HepG2 (cell line): Measurements from ENCODE around the gene FIZ1. TPM values are rescaled to one million over a fixed set of nuclear protein-coding genes. Genes with fewer than 3 reads are reported as not detected.

Experiments
- ATAD3A ChIP-seq: sonication (generic); formaldehyde crosslinking; IDR thresholded peaks from 2 replicates; pipeline ENCODE4 v1.4.0; 2020; ENCODE audit warnings: missing genetic modification reagents
- HHEX ChIP-seq: IDR thresholded peaks from 2 replicates; pipeline ENCODE4 v1.6.1; 2016; ENCODE audit warnings: control low read depth
- IRF2 ChIP-seq: IDR thresholded peaks from 2 replicates; pipeline ENCODE4 v1.6.1; 2018; ENCODE audit warnings: missing genetic modification reagents, missing compliant biosample characterization
- MAFF ChIP-seq: IDR thresholded peaks from 2 replicates; pipeline ENCODE4 v1.6.1; 2011; ENCODE audit warnings: low read depth, low read length, improper control_type of control experiment
- MBD4 ChIP-seq: IDR thresholded peaks from 2 replicates; pipeline ENCODE4 v1.6.1; 2012; ENCODE audit warnings: low read length, inconsistent platforms, borderline replicate concordance
- MIXL1 ChIP-seq: IDR thresholded peaks from 2 replicates; pipeline ENCODE4 v1.6.1; 2016
- PHF5A ChIP-seq: IDR thresholded peaks from one replicate; pipeline ENCODE4 v1.6.1; 2018; ENCODE audit warnings: low read depth, missing genetic modification reagents; ENCODE audit not compliant: unreplicated experiment
- POLR2AphosphoS2 ChIP-seq: IDR thresholded peaks from 2 replicates; pipeline ENCODE4 v1.6.1; 2011; ENCODE audit warnings: low read depth, low read length, improper control_type of control experiment
- RFXAP ChIP-seq: sonication (generic); formaldehyde crosslinking; IDR thresholded peaks from 2 replicates; pipeline ENCODE4 v1.4.0; 2020; ENCODE audit warnings: missing genetic modification reagents, borderline replicate concordance
- SIN3B ChIP-seq: fragments of 150-350 bp; IDR thresholded peaks from 2 replicates; pipeline ENCODE4 v1.6.1; 2014; ENCODE audit warnings: low read length
- SMARCE1 ChIP-seq: fragments of 450-650 bp; IDR thresholded peaks from 2 replicates; pipeline ENCODE4 v1.6.1; 2017; ENCODE audit warnings: borderline replicate concordance
- SNRNP70 ChIP-seq: fragments of 200-400 bp; formaldehyde crosslinking; IDR thresholded peaks from 2 replicates; pipeline ENCODE4 v1.6.1; 2017; ENCODE audit warnings: mild to moderate bottlenecking, low read depth, low read length, moderate library complexity
- ZKSCAN1 ChIP-seq: fragments of 150-350 bp; IDR thresholded peaks from 2 replicates; pipeline ENCODE4 v1.6.1; 2014; ENCODE audit warnings: low read length
- ZNF160 ChIP-seq: sonication (generic); formaldehyde crosslinking; IDR thresholded peaks from 2 replicates; pipeline ENCODE4 v1.8.0; 2022; ENCODE audit warnings: mild to moderate bottlenecking, inconsistent platforms, missing genetic modification reagents
- ZNF34 ChIP-seq: sonication (generic); formaldehyde crosslinking; IDR thresholded peaks from 2 replicates; pipeline ENCODE4 v1.4.0; 2020; ENCODE audit warnings: mild to moderate bottlenecking, missing genetic modification reagents, borderline replicate concordance
- ZNF841 ChIP-seq: sonication (generic); formaldehyde crosslinking; IDR thresholded peaks from 2 replicates; pipeline ENCODE4 v1.8.1; 2023; ENCODE audit warnings: missing genetic modification reagents, borderline replicate concordance
- polyA plus RNA-seq, 8 experiments: library from polyadenylated mRNA; depleted of rRNA in 3 of 8; stranded (reverse) in 7 of 8; unstranded in 1 of 8; fragments of >200 nt; fragmentation: Illumina TruSeq in 4 of 8; extraction: Trizol in 4 of 8; gene quantifications; 2 replicates each; pipeline versions ENCODE4 v1.2.1 to v1.2.3, GENCODE V29; 2011 to 2016; ENCODE audit warnings: low read depth in 4 of 8, missing spikeins in 1 of 8, mixed read lengths in 1 of 8; ENCODE audit not compliant: insufficient read depth in 1 of 8
- total RNA-seq, 5 experiments: library from RNA; depleted of rRNA; stranded (reverse); fragments of >200 nt; fragmentation: Illumina TruSeq; extraction: Trizol; gene quantifications; 2 replicates each; pipeline ENCODE4 v1.2.3, GENCODE V29; 2016; ENCODE audit warnings: low read depth in 1 of 5
- TF ChIP-seq, protein P1 (sequence below): sonication (generic); formaldehyde crosslinking; IDR thresholded peaks from 2 replicates; pipeline ENCODE4 v1.4.0; 2020; ENCODE audit warnings: missing genetic modification reagents; ENCODE audit errors: not compliant biosample characterization
- TF ChIP-seq, protein P2 (sequence below): sonication (generic); formaldehyde crosslinking; IDR thresholded peaks from one replicate; pipeline ENCODE4 v1.5.1; 2020; ENCODE audit warnings: mild to moderate bottlenecking, missing genetic modification reagents; ENCODE audit errors: not compliant biosample characterization
- TF ChIP-seq, protein P3 (sequence below): sonication (generic); formaldehyde crosslinking; IDR thresholded peaks from 2 replicates; pipeline ENCODE4 v1.4.0; 2020; ENCODE audit warnings: missing genetic modification reagents, borderline replicate concordance

The FIZ1 gene
- total and polyA plus RNA-seq, 2 of the 13 experiments (the other 11 are each of a cell fraction or from before 2014, with no cell fraction given), result 3.6 to 5.9 TPM

DNA sequence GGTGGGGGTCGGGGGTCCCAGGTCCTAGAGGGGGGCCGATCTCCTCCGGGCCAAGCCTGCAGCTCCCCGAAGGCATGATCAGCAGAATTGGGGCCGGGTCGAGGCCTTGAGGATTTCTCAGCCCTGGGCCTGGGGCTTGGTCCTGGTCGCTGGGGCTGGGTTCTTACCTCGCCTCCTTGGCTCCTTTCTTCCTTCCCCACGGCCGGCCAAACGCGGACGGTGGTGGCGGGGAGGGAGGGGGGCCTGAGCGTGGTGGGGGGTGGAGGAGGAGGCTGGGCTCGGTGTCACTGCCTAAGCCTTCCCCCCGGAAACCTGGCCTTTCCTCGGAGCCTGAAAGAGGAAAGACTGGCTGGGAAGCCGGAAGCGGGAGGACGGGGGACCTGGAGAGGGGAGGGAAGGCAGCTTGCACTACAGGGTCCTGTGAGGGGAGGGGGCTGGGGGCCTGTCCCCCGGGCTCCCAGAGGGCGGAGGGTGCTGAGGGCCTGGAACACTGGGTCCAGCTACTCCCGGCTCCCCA is 18.6 kb downstream of the FIZ1 start, which contains the start of gene ZNF579 (continued):
- TF ChIP-seq, protein P1, sequence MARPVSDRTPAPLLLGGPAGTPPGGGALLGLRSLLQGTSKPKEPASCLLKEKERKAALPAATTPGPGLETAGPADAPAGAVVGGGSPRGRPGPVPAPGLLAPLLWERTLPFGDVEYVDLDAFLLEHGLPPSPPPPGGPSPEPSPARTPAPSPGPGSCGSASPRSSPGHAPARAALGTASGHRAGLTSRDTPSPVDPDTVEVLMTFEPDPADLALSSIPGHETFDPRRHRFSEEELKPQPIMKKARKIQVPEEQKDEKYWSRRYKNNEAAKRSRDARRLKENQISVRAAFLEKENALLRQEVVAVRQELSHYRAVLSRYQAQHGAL, result no peak
- TF ChIP-seq POLR2AphosphoS2, result no peak
- no peak for TF ChIP-seq MIXL1 (CRISPR knock-in tag)
- TF ChIP-seq, protein P2, sequence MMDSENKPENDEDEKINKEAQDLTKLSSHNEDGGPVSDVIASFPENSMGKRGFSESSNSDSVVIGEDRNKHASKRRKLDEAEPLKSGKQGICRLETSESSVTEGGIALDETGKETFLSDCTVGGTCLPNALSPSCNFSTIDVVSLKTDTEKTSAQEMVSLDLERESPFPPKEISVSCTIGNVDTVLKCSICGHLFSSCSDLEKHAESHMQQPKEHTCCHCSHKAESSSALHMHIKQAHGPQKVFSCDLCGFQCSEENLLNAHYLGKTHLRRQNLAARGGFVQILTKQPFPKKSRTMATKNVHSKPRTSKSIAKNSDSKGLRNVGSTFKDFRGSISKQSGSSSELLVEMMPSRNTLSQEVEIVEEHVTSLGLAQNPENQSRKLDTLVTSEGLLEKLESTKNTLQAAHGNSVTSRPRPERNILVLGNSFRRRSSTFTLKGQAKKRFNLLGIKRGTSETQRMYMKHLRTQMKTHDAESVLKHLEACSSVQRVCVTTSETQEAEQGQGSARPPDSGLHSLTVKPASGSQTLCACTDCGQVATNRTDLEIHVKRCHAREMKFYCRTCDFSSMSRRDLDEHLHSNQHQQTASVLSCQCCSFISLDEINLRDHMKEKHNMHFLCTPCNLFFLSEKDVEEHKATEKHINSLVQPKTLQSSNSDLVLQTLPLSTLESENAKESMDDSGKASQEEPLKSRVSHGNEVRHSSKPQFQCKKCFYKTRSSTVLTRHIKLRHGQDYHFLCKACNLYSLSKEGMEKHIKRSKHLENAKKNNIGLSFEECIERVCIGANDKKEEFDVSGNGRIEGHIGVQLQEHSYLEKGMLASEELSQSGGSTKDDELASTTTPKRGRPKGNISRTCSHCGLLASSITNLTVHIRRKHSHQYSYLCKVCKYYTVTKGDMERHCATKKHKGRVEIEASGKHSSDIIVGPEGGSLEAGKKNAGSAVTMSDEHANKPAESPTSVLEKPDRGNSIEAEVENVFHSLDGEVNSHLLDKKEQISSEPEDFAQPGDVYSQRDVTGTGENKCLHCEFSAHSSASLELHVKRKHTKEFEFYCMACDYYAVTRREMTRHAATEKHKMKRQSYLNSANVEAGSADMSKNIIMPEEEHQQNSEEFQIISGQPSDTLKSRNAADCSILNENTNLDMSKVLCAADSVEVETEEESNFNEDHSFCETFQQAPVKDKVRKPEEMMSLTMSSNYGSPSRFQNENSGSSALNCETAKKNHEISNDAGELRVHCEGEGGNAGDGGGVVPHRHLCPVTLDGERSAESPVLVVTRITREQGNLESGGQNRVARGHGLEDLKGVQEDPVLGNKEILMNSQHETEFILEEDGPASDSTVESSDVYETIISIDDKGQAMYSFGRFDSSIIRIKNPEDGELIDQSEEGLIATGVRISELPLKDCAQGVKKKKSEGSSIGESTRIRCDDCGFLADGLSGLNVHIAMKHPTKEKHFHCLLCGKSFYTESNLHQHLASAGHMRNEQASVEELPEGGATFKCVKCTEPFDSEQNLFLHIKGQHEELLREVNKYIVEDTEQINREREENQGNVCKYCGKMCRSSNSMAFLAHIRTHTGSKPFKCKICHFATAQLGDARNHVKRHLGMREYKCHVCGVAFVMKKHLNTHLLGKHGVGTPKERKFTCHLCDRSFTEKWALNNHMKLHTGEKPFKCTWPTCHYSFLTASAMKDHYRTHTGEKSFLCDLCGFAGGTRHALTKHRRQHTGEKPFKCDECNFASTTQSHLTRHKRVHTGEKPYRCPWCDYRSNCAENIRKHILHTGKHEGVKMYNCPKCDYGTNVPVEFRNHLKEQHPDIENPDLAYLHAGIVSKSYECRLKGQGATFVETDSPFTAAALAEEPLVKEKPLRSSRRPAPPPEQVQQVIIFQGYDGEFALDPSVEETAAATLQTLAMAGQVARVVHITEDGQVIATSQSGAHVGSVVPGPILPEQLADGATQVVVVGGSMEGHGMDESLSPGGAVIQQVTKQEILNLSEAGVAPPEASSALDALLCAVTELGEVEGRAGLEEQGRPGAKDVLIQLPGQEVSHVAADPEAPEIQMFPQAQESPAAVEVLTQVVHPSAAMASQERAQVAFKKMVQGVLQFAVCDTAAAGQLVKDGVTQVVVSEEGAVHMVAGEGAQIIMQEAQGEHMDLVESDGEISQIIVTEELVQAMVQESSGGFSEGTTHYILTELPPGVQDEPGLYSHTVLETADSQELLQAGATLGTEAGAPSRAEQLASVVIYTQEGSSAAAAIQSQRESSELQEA (CRISPR knock-in tag), result no peak
- peak; percentile 87; the same call in 1 of the 2 replicates for TF ChIP-seq ZNF34 (CRISPR knock-in tag)
- TF ChIP-seq, protein P3, sequence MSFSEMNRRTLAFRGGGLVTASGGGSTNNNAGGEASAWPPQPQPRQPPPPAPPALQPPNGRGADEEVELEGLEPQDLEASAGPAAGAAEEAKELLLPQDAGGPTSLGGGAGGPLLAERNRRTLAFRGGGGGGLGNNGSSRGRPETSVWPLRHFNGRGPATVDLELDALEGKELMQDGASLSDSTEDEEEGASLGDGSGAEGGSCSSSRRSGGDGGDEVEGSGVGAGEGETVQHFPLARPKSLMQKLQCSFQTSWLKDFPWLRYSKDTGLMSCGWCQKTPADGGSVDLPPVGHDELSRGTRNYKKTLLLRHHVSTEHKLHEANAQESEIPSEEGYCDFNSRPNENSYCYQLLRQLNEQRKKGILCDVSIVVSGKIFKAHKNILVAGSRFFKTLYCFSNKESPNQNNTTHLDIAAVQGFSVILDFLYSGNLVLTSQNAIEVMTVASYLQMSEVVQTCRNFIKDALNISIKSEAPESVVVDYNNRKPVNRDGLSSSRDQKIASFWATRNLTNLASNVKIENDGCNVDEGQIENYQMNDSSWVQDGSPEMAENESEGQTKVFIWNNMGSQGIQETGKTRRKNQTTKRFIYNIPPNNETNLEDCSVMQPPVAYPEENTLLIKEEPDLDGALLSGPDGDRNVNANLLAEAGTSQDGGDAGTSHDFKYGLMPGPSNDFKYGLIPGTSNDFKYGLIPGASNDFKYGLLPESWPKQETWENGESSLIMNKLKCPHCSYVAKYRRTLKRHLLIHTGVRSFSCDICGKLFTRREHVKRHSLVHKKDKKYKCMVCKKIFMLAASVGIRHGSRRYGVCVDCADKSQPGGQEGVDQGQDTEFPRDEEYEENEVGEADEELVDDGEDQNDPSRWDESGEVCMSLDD (CRISPR knock-in tag), result no peak
- no peak for TF ChIP-seq ZNF841 (CRISPR knock-in tag)
- TF ChIP-seq PHF5A (CRISPR knock-in tag), result peak; percentile 36
- TF ChIP-seq RFXAP (CRISPR knock-in tag), result no peak
- no peak for TF ChIP-seq ZNF160 (CRISPR knock-in tag)
- TF ChIP-seq SMARCE1, result no peak
- peak; percentile 64; the same call in 1 of the 2 replicates for TF ChIP-seq IRF2 (CRISPR knock-in tag)
- no peak for TF ChIP-seq MBD4
- TF ChIP-seq HHEX (CRISPR knock-in tag), result no peak
- TF ChIP-seq ATAD3A (CRISPR knock-in tag), result no peak
- no peak for TF ChIP-seq SNRNP70
- TF ChIP-seq ZKSCAN1, result peak; percentile 41; the same call in 1 of the 2 replicates
- no peak for TF ChIP-seq SIN3B
- TF ChIP-seq MAFF, result no peak
